Astrocyte (in vitro differentiated cells and primary cell): Measurements from ENCODE around the gene WHRN.

ENCODE experiments used
- EZH2 ChIP-seq: IDR thresholded peaks from 2 replicates; pipeline ENCODE4 v1.6.1; 2012; ENCODE audit warnings: mild to moderate bottlenecking, low read length, inconsistent platforms; ENCODE audit not compliant: insufficient read depth
- TF ChIP-seq, protein P1 (sequence below): IDR thresholded peaks from 2 replicates; pipeline ENCODE4 v1.5.1; 2011; ENCODE audit warnings: low read depth, mild to moderate bottlenecking, inconsistent platforms, low read length, moderate library complexity; ENCODE audit not compliant: insufficient read depth

DNA sequence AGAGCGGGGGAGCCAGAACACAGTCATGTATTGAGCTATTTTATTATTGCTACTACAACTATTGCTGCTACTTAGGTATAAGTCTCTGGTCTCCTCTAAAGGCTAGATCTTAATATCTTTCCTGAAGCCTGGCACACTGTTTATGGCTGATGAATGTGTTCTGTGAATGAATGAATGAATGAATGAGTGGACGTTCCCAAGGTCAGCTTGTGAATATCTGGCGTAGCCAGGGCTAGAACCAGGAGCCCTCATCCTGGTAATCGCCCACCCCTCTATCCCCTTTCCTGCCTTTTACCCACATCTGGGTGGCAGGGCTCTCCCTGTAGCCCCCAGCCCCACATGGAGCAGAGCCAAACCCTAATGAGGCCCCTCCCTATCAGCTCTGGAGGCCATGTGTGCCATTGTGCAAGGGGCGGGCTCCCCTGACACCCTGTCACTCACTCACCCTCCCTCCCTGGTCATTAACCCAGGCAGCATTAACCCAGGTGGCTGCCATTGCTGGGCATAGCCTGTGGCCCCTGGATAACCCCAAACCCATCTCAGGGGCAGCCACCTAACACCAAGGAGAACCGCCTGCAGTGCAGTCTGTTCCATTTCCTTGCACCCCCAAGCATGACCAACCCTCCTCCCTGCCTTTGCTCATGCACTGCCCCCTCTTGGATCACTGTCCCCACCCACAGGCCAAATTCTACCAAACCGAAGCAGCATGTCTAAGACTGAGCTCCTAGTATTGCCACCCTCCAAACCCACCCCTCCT, 115.5 kb downstream of the WHRN start:
- TF ChIP-seq, protein P1, sequence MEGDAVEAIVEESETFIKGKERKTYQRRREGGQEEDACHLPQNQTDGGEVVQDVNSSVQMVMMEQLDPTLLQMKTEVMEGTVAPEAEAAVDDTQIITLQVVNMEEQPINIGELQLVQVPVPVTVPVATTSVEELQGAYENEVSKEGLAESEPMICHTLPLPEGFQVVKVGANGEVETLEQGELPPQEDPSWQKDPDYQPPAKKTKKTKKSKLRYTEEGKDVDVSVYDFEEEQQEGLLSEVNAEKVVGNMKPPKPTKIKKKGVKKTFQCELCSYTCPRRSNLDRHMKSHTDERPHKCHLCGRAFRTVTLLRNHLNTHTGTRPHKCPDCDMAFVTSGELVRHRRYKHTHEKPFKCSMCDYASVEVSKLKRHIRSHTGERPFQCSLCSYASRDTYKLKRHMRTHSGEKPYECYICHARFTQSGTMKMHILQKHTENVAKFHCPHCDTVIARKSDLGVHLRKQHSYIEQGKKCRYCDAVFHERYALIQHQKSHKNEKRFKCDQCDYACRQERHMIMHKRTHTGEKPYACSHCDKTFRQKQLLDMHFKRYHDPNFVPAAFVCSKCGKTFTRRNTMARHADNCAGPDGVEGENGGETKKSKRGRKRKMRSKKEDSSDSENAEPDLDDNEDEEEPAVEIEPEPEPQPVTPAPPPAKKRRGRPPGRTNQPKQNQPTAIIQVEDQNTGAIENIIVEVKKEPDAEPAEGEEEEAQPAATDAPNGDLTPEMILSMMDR: no peak
- TF ChIP-seq EZH2: no peak
